HEK293 (cell line): ENCODE data around the gene PITPNM1.

Source experiments
- CTCF ChIA-PET: fragments of 350-600 bp; formaldehyde crosslinking; extraction: SDS; loops from one replicate; lab custom pipeline; 2021; ENCODE audit warnings: antibody characterized with exemption; lab: Yijun Ruan, JAX
- POLR2A ChIA-PET: fragments of 300-600 bp; formaldehyde crosslinking; extraction: SDS; loops from one replicate; lab custom pipeline; 2020; ENCODE audit warnings: antibody characterized with exemption, inconsistent platforms; lab: Yijun Ruan, JAX
- H3K27ac ChIP-seq: fragments of 200-500 bp; sonication (Bioruptor generic); 2 replicates; pipeline ENCODE4 v1.5.1; 2014; ENCODE audit warnings: low read depth, low read length, control low read depth, inconsistent platforms; ENCODE audit errors: extremely low read depth
- H3K36me3 ChIP-seq, 2 experiments: fragments of 200-500 bp in 1 of 2; sonication (Bioruptor generic) in 1 of 2; 1 replicate in 1 of 2; 2 replicates in 1 of 2; pipeline ENCODE4 v1.5.1; 2014 to 2017; ENCODE audit warnings: inconsistent platforms in 2 of 2, low read length in 2 of 2; ENCODE audit not compliant: control insufficient read depth in 2 of 2, insufficient read depth in 1 of 2
- H3K4me1 ChIP-seq: fragments of 200-500 bp; sonication (Bioruptor generic); 2 replicates; pipeline ENCODE4 v1.5.1; 2014; ENCODE audit warnings: mild to moderate bottlenecking, low read length, inconsistent platforms; ENCODE audit not compliant: control insufficient read depth, insufficient read depth
- H3K4me3 ChIP-seq: 2 replicates; pipeline ENCODE4 v1.5.1; 2011; ENCODE audit warnings: low read depth, mild to moderate bottlenecking, control low read depth, low read length, moderate library complexity
- H3K9me3 ChIP-seq: fragments of 200-500 bp; sonication (Bioruptor generic); 2 replicates; pipeline ENCODE4 v1.5.1; 2014; ENCODE audit warnings: low read depth, low read length, inconsistent platforms; ENCODE audit not compliant: control insufficient read depth, insufficient read depth
- ATF2 ChIP-seq: fragments of 450-650 bp; formaldehyde crosslinking; IDR thresholded peaks from 2 replicates; pipeline ENCODE4 v1.5.1; 2016; ENCODE audit warnings: missing biosample characterization, missing genetic modification characterization, low read depth
- HOXD13 ChIP-seq: sonication (generic); formaldehyde crosslinking; IDR thresholded peaks from 2 replicates; pipeline ENCODE4 v1.8.0; 2022; ENCODE audit warnings: missing genetic modification reagents, borderline replicate concordance
- OVOL3 ChIP-seq: fragments of 450-650 bp; formaldehyde crosslinking; IDR thresholded peaks from 2 replicates; pipeline ENCODE4 v1.5.1; 2016; ENCODE audit warnings: missing biosample characterization, missing genetic modification characterization
- PATZ1 ChIP-seq: fragments of 450-650 bp; formaldehyde crosslinking; IDR thresholded peaks from 2 replicates; pipeline ENCODE4 v1.5.1; 2016; ENCODE audit warnings: missing biosample characterization, missing genetic modification characterization
- SETDB1 ChIP-seq: IDR thresholded peaks from one replicate; pipeline ENCODE4 v1.6.1; 2017; ENCODE audit warnings: mild to moderate bottlenecking, low read length, moderate library complexity, mixed read lengths; ENCODE audit not compliant: insufficient read length
- ZBTB44 ChIP-seq: fragments of 450-650 bp; IDR thresholded peaks from 2 replicates; pipeline ENCODE4 v1.5.1; 2018; ENCODE audit warnings: missing biosample characterization, mild to moderate bottlenecking, missing genetic modification characterization
- ZBTB6 ChIP-seq: fragments of 450-650 bp; formaldehyde crosslinking; IDR thresholded peaks from 2 replicates; pipeline ENCODE4 v1.5.1; 2017; ENCODE audit warnings: missing biosample characterization, missing genetic modification characterization
- ZFP3 ChIP-seq: fragments of 450-650 bp; formaldehyde crosslinking; IDR thresholded peaks from 2 replicates; pipeline ENCODE4 v1.5.1; 2016; ENCODE audit warnings: low read depth, missing biosample characterization, missing genetic modification characterization
- ZIC2 ChIP-seq: fragments of 450-650 bp; formaldehyde crosslinking; IDR thresholded peaks from 2 replicates; pipeline ENCODE4 v1.5.1; 2016; ENCODE audit warnings: missing biosample characterization, missing genetic modification characterization
- ZNF112 ChIP-seq: fragments of 450-650 bp; formaldehyde crosslinking; IDR thresholded peaks from 2 replicates; pipeline ENCODE4 v1.5.0; 2017; ENCODE audit warnings: missing biosample characterization, missing genetic modification characterization
- ZNF214 ChIP-seq: fragments of 450-650 bp; formaldehyde crosslinking; IDR thresholded peaks from 2 replicates; pipeline ENCODE4 v1.5.1; 2017; ENCODE audit warnings: missing biosample characterization, mild to moderate bottlenecking, missing genetic modification characterization, borderline replicate concordance
- ZNF248 ChIP-seq: fragments of 450-650 bp; formaldehyde crosslinking; IDR thresholded peaks from 2 replicates; pipeline ENCODE4 v1.5.1; 2017; ENCODE audit warnings: missing biosample characterization, missing genetic modification characterization
- ZNF510 ChIP-seq: fragments of 450-650 bp; formaldehyde crosslinking; IDR thresholded peaks from 2 replicates; pipeline ENCODE4 v1.5.1; 2018; ENCODE audit warnings: mild to moderate bottlenecking, missing genetic modification characterization, missing biosample characterization; ENCODE audit not compliant: insufficient replicate concordance
- ZNF521 ChIP-seq: fragments of 450-650 bp; formaldehyde crosslinking; IDR thresholded peaks from 2 replicates; pipeline ENCODE4 v1.5.1; 2017; ENCODE audit warnings: missing biosample characterization, mild to moderate bottlenecking, missing genetic modification characterization
- ZNF555 ChIP-seq: fragments of 450-650 bp; formaldehyde crosslinking; conservative IDR thresholded peaks from 2 replicates; pipeline ENCODE4 v1.5.1; 2017; ENCODE audit warnings: missing biosample characterization, mild to moderate bottlenecking, missing genetic modification characterization, inconsistent platforms
- ZNF692 ChIP-seq: fragments of 450-650 bp; formaldehyde crosslinking; IDR thresholded peaks from 2 replicates; pipeline ENCODE4 v1.5.1; 2016; ENCODE audit warnings: missing biosample characterization, missing genetic modification characterization
- ZNF791 ChIP-seq: fragments of 450-650 bp; formaldehyde crosslinking; IDR thresholded peaks from 2 replicates; pipeline ENCODE4 v1.5.1; 2016; ENCODE audit warnings: missing biosample characterization, missing genetic modification characterization

The PITPNM1 gene

GRCh38 chr11:67499808-67500483 lies 5.2 kb downstream of the PITPNM1 start (continued):
- no peak for TF ChIP-seq ZIC2 (tag by site-specific recombination)
- TF ChIP-seq ZNF112 (tag by site-specific recombination) = no peak

- POLR2A ChIA-PET = no interaction called here
- H3K4me1 ChIP-seq = no peaks in the 10 kb centered on the region
- no peak overlapping the region for H3K27ac ChIP-seq
- no peak for TF ChIP-seq ZNF692
- no peak for TF ChIP-seq ZNF214 (tag by site-specific recombination)
- TF ChIP-seq ZNF521 (tag by site-specific recombination) = no peak
- TF ChIP-seq ZNF791 (tag by site-specific recombination) = no peak
- TF ChIP-seq ZBTB6 = no peak
- no peak for TF ChIP-seq ZNF555 (tag by site-specific recombination)
- no peak for TF ChIP-seq SETDB1
- no peak for TF ChIP-seq ATF2
- TF ChIP-seq ZFP3 (tag by site-specific recombination) = no peak
- TF ChIP-seq ZNF510 (tag by site-specific recombination) = no peak
- no peak for TF ChIP-seq ZBTB44 (tag by site-specific recombination)
- no peak for TF ChIP-seq PATZ1 (tag by site-specific recombination)
- no peak for TF ChIP-seq OVOL3 (tag by site-specific recombination)
- no peak for TF ChIP-seq ZNF248 (tag by site-specific recombination)
- no peak for TF ChIP-seq HOXD13 (CRISPR knock-in tag)
- TF ChIP-seq, all 188 proteins: peak for 0
- CTCF ChIA-PET = no interaction called here
- H3K4me3 ChIP-seq = no peak overlapping the region
- H3K36me3 ChIP-seq = peaks cover 0 to 80% of the 10 kb centered on the region in 2 experiments; a peak in 1 of 3 replicates
- H3K9me3 ChIP-seq = no peaks in the 10 kb centered on the region
These were observed 6.6 kb downstream of the PITPNM1 start for GRCh38 chr11:67498544-67498972.
